Measurements from ENCODE around the gene EXOC3. TPM values are rescaled to one million over a fixed set of nuclear protein-coding genes. Genes with fewer than 3 reads are reported as not detected.
A peak's percentile ranks its signal among the peaks of the same experiment; 100 is the strongest.

The EXOC3 gene
- polyA plus RNA-seq, 3 donors = 33.2 to 59.7 (median 53.8) TPM

GRCh38 chr5:422323-423232 is 20.4 kb upstream of the EXOC3 start:
- Histone ChIP-seq H3K4me3 (replicated peaks in 1 of 3; ENCODE audit: low read depth in 2 of 3, low read length in 3 of 3) (no peak overlapping the region), H3K36me3 (replicated peaks in 1 of 2; ENCODE audit: control insufficient read depth in 1 of 2, insufficient read depth in 2 of 2, low read length in 2 of 2) (no peaks in the 10 kb centered on the region), H3K27me3 (ENCODE audit: control insufficient read depth in 2 of 2, insufficient read depth in 2 of 2, low read length in 2 of 2) (no peaks in the 10 kb centered on the region), H3K9ac (ENCODE audit: insufficient read depth, low read length, poor library complexity, severe bottlenecking) (no peak overlapping the region), H3K9me3 (replicated peaks in 1 of 2; ENCODE audit: control insufficient read depth in 1 of 2, insufficient read depth in 1 of 2, low read length in 2 of 2) (no peaks in the 10 kb centered on the region), H4K20me1 (ENCODE audit: insufficient read depth, low read length) (no peaks in the 10 kb centered on the region), H3K27ac (ENCODE audit: low read depth in 1 of 2, low read length in 2 of 2) (no peak overlapping the region), H3K4me1 (ENCODE audit: control insufficient read depth in 1 of 2, insufficient read depth in 2 of 2, low read length in 2 of 2) (peaks cover 11 to 14% of the 10 kb centered on the region in 2 donors), H3K4me2 (replicated peaks; ENCODE audit: extremely low read depth, low read length, poor library complexity, severe bottlenecking) (no peak overlapping the region), H2AFZ (ENCODE audit: insufficient read depth, low read depth, low read length, poor library complexity, severe bottlenecking) (no peak overlapping the region), H3K79me2 (ENCODE audit: insufficient read depth, low read length) (no peaks in the 10 kb centered on the region)
- Mint-ChIP-seq H3K4me3 (no peak overlapping the region), H3K27me3 (ENCODE audit: low read depth in 3 of 3) (peaks cover 3 to 8% (median 8%) of the 10 kb centered on the region in 3 donors), H3K9me3 (peaks cover 0 to 8% (median 0%) of the 10 kb centered on the region in 7 donors), H3K4me1 (peaks cover 8% of the 10 kb centered on the region), H3K27ac (peak overlapping the region in 1 of 7 donors; percentile 6), H3K36me3 (no peaks in the 10 kb centered on the region)
- WGBS (ENCODE audit: insufficient coverage) = 86% methylated on average over 26 of the region's 32 CpGs
- DNase-seq = no peak
- TF ChIP-seq CTCF (IDR thresholded peaks at IDR 0.05) = no peak
- intact Hi-C loops (cut with micrococcal nuclease) = no loop called here

GRCh38 chr5:423233-423565 is 19.8 kb upstream of the EXOC3 start:
- Mint-ChIP-seq H3K9me3 (peaks cover 0 to 8% (median 0%) of the 10 kb centered on the region in 7 donors), H3K36me3 (no peaks in the 10 kb centered on the region), H3K27me3 (ENCODE audit: low read depth in 3 of 3) (peaks cover 3 to 8% (median 8%) of the 10 kb centered on the region in 3 donors), H3K27ac (no peak overlapping the region), H3K4me3 (no peak overlapping the region), H3K4me1 (peaks cover 8% of the 10 kb centered on the region)
- H2AFZ ChIP-seq (ENCODE audit: insufficient read depth, low read depth, low read length, poor library complexity, severe bottlenecking) = no peak overlapping the region
- H3K27me3 ChIP-seq (ENCODE audit: control insufficient read depth in 2 of 2, insufficient read depth in 2 of 2, low read length in 2 of 2) = no peaks in the 10 kb centered on the region
- intact Hi-C loops (cut with micrococcal nuclease) = no loop called here
- H3K27ac ChIP-seq (ENCODE audit: low read depth in 1 of 2, low read length in 2 of 2) = no peak overlapping the region
- H3K4me3 ChIP-seq (replicated peaks in 1 of 3; ENCODE audit: low read depth in 2 of 3, low read length in 3 of 3) = no peak overlapping the region
- no peak for TF ChIP-seq CTCF (IDR thresholded peaks at IDR 0.05)
- peaks cover 11 to 14% of the 10 kb centered on the region in 2 donors for H3K4me1 ChIP-seq (ENCODE audit: control insufficient read depth in 1 of 2, insufficient read depth in 2 of 2, low read length in 2 of 2)
- WGBS (ENCODE audit: insufficient coverage) = 98% methylated on average over 9 of the region's 9 CpGs
- H3K9me3 ChIP-seq (replicated peaks in 1 of 2; ENCODE audit: control insufficient read depth in 1 of 2, insufficient read depth in 1 of 2, low read length in 2 of 2) = no peaks in the 10 kb centered on the region
- no peak overlapping the region for H3K9ac ChIP-seq (ENCODE audit: insufficient read depth, low read length, poor library complexity, severe bottlenecking)
- H4K20me1 ChIP-seq (ENCODE audit: insufficient read depth, low read length) = no peaks in the 10 kb centered on the region
- DNase-seq = no peak
- no peaks in the 10 kb centered on the region for H3K79me2 ChIP-seq (ENCODE audit: insufficient read depth, low read length)
- H3K4me2 ChIP-seq (replicated peaks; ENCODE audit: extremely low read depth, low read length, poor library complexity, severe bottlenecking) = no peak overlapping the region
- no peaks in the 10 kb centered on the region for H3K36me3 ChIP-seq (replicated peaks in 1 of 2; ENCODE audit: control insufficient read depth in 1 of 2, insufficient read depth in 2 of 2, low read length in 2 of 2)
